ENCODE data around the gene ROPN1L. TPM values are rescaled to one million over a fixed set of nuclear protein-coding genes. Genes with fewer than 3 reads are reported as not detected.

The ROPN1L gene
- total RNA-seq, 4 donors from 2014 or later = 6.3 TPM; not detected in 3

DNA sequence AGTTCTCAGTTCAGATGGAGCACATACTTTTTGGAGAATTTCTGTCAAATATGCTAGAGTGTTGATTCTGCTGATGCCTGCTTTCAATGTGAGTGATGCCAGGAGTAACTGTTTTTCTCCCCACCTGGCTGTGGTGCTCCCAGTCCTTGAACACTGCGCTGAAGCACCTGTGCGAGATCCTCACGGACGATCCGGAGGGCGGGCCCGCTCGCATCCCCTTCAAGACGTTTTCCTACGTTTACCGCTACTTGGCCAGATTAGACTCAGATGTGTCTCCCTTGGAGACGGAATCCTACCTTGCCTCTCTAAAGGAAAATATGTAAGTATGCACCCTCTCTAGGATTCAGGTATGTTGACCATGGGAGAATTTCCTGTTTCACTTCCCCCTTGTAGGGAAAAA is 19.4 kb downstream of the ROPN1L start:
- Histone ChIP-seq H3K4me1 (no peaks in the 10 kb centered on the region), H3K36me3 (no peaks in the 10 kb centered on the region), H3K4me3 (no peak overlapping the region), H3K9me3 (no peaks in the 10 kb centered on the region), H3K27ac (no peak overlapping the region), H3K27me3 (no peaks in the 10 kb centered on the region)
- no peak for TF ChIP-seq POLR2A (IDR thresholded peaks at IDR 0.05)
- TF ChIP-seq, protein P1, sequence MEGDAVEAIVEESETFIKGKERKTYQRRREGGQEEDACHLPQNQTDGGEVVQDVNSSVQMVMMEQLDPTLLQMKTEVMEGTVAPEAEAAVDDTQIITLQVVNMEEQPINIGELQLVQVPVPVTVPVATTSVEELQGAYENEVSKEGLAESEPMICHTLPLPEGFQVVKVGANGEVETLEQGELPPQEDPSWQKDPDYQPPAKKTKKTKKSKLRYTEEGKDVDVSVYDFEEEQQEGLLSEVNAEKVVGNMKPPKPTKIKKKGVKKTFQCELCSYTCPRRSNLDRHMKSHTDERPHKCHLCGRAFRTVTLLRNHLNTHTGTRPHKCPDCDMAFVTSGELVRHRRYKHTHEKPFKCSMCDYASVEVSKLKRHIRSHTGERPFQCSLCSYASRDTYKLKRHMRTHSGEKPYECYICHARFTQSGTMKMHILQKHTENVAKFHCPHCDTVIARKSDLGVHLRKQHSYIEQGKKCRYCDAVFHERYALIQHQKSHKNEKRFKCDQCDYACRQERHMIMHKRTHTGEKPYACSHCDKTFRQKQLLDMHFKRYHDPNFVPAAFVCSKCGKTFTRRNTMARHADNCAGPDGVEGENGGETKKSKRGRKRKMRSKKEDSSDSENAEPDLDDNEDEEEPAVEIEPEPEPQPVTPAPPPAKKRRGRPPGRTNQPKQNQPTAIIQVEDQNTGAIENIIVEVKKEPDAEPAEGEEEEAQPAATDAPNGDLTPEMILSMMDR (IDR thresholded peaks at IDR 0.05) = no peak
- intact Hi-C loops (cut with DNase I; ENCODE audit: low total_unique reads) = no loop called here
- DNase-seq = no peak

DNA sequence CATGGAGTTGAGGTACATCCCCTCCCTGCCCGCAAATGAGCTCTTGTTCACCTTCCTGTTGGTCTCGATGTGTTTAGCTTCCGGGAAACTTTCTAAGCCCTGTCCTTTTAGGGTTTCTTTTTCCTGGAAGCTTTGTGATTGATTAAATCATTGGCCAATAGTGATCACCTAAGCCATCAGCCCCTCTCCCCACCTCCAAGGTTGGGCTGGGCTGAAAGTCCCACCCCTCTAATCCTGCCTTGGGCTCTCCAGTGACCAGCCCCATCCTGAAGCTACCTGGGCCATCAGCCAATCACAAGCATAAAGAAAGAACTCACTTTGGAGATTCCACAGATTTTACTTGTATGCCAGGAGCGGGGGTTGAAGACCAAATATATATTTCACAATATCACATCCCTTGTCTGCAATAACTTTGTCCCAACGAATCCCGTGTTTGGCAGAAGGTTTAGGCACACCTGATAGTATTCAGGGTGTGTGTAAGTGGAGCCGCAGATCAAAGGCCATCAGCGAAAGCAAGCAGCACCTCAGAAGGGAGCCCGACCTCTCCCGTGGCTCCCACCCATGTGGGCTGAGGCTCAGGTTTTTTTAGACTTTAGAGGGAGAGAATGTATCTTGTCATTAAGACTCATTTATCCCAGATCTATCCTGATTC is 20.4 kb downstream of the ROPN1L start:
- Histone ChIP-seq H3K36me3 (no peaks in the 10 kb centered on the region), H3K27ac (no peak overlapping the region), H3K27me3 (no peaks in the 10 kb centered on the region), H3K4me3 (no peak overlapping the region), H3K9me3 (no peaks in the 10 kb centered on the region), H3K4me1 (no peaks in the 10 kb centered on the region)
- no peak for DNase-seq
- TF ChIP-seq, protein P1 (IDR thresholded peaks at IDR 0.05) = no peak
- TF ChIP-seq POLR2A (IDR thresholded peaks at IDR 0.05) = no peak
- intact Hi-C loops (cut with DNase I; ENCODE audit: low total_unique reads) = no loop called here

DNA sequence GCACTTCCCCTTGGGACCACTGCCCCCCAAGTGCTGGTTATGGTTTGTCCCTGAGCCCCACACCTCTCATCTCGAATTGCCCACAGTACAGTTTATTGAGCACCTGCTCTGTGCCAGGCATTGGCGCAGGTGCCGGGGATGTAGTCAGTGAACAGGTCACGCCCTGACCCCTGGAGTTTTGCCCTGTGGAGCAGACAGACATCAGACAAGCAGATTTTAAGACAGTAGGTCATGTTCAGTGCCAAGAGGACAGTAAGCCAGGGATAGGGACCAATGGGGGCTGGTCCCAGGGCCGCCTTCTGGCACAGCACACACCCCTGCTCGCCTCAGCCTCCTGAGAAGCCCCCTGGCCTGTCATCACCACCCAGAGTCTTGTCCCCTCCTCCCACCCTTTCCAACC is 21.9 kb downstream of the ROPN1L start:
- Histone ChIP-seq H3K9me3 (no peaks in the 10 kb centered on the region), H3K4me3 (no peak overlapping the region), H3K27ac (no peak overlapping the region), H3K27me3 (no peaks in the 10 kb centered on the region), H3K36me3 (no peaks in the 10 kb centered on the region), H3K4me1 (no peaks in the 10 kb centered on the region)
- TF ChIP-seq, protein P1 (IDR thresholded peaks at IDR 0.05) = no peak
- no peak for TF ChIP-seq POLR2A (IDR thresholded peaks at IDR 0.05)
- no peak for DNase-seq
- intact Hi-C loops (cut with DNase I; ENCODE audit: low total_unique reads) = no loop called here

DNA sequence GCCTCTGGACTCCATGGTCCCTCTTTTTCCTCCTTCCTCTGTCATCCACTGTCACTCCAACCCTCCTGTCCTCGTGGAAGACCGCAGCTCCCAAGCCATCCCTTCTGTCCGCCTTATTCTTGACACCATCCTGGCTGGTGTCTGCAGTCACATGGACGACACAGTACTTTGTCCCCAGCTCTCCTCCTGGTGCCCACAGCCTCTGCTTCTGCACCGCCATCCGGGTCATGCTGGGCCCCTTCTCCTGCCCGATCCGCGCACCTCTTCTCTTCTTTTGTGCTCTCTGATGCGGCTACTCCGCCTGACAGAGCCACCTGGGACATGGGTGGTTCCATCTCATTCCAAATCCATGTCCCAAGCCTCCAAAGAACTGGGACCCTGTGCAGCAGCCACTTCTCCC is 22.5 kb downstream of the ROPN1L start:
- Histone ChIP-seq H3K4me1 (no peaks in the 10 kb centered on the region), H3K27ac (no peak overlapping the region), H3K27me3 (no peaks in the 10 kb centered on the region), H3K36me3 (no peaks in the 10 kb centered on the region), H3K4me3 (no peak overlapping the region), H3K9me3 (no peaks in the 10 kb centered on the region)
- TF ChIP-seq, protein P1 (IDR thresholded peaks at IDR 0.05) = no peak
- TF ChIP-seq POLR2A (IDR thresholded peaks at IDR 0.05) = no peak
- intact Hi-C loops (cut with DNase I; ENCODE audit: low total_unique reads) = no loop called here
- no peak for DNase-seq

DNA sequence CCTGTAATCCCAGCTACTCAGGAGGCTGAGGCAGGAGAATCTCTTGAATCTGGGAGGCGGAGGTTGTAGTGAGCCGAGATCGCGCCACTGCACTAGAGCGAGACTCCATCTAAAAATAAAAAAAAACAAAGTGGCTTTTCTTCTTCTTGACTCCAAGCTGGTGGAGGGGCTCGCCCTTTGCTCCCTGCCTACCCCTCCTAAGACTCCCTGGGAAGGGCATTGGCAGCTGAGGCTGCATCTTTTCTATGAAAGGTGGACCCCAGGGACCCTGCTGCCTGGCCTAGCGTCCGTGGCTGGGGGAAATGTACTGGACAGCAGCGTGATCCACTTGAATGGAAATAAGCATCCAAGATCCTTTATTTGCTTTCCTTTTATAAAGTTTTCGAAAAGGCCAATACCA is 24.0 kb downstream of the ROPN1L start:
- H3K9me3 ChIP-seq = no peaks in the 10 kb centered on the region
- intact Hi-C loops (cut with DNase I; ENCODE audit: low total_unique reads) = no loop called here
- TF ChIP-seq, protein P1 (IDR thresholded peaks at IDR 0.05) = no peak
- no peak for TF ChIP-seq POLR2A (IDR thresholded peaks at IDR 0.05)
- no peak overlapping the region for H3K27ac ChIP-seq
- H3K4me3 ChIP-seq = no peak overlapping the region
- H3K27me3 ChIP-seq = no peaks in the 10 kb centered on the region
- H3K4me1 ChIP-seq = no peaks in the 10 kb centered on the region
- no peaks in the 10 kb centered on the region for H3K36me3 ChIP-seq
- DNase-seq = no peak
